A549 (cell line): ENCODE measurements around the gene PLIN3. TPM values are rescaled to one million over a fixed set of nuclear protein-coding genes. Genes with fewer than 3 reads are reported as not detected.

Source experiments
- ATAC-seq, 2 experiments: fragments of 200-7000 bp in 1 of 2; fragments of >200 bp in 1 of 2; cut with Nextera tagmentation in 1 of 2; cut with Tn5 transposase in 1 of 2; 3 replicates each; pipeline versions ENCODE4 v1.8.0 to v1.9.1; 2018 to 2020; ENCODE audit warnings: mild to moderate bottlenecking in 1 of 2, moderate library complexity in 1 of 2
- CTCF ChIA-PET: fragments of 300-600 bp; sonication (Branson Sonifier 250); formaldehyde crosslinking; extraction: SDS; loops from one replicate; lab custom pipeline; 2021; ENCODE audit warnings: antibody characterized with exemption, inconsistent platforms; lab: Yijun Ruan, JAX
- POLR2A ChIA-PET: fragments of 350-600 bp; formaldehyde crosslinking; extraction: SDS; loops from one replicate; lab custom pipeline; 2021; ENCODE audit warnings: antibody characterized with exemption, inconsistent platforms; lab: Yijun Ruan, JAX
- DNase-seq, 2 experiments: peaks; one replicate each; pipeline versions ENCODE4 v3.0.0 to v3.0.0-alpha.2; 2011 to 2016; ENCODE audit warnings: low read depth in 1 of 2, low spot score in 1 of 2
- FAIRE-seq: peaks from 2 replicates; lab custom pipeline; 2011; peaks lifted over from hg19 to GRCh38; lab: Jason Lieb, UNC
- H3K27ac ChIP-seq, 2 experiments: fragments of >200 bp; sonication (Bioruptor Twin); formaldehyde crosslinking; 3 replicates each; pipeline ENCODE4 v1.5.1; 2016 to 2017
- H3K4me1 ChIP-seq: fragments of >200 bp; sonication (Bioruptor Twin); formaldehyde crosslinking; 3 replicates; pipeline ENCODE4 v1.6.1; 2016
- H3K4me2 ChIP-seq: fragments of >200 bp; sonication (Bioruptor Twin); formaldehyde crosslinking; 3 replicates; pipeline ENCODE4 v1.6.1; 2016
- H3K4me3 ChIP-seq: fragments of >200 bp; sonication (Bioruptor Twin); formaldehyde crosslinking; 3 replicates; pipeline ENCODE4 v1.5.1; 2016
- H3K9me3 ChIP-seq: fragments of >200 bp; sonication (Bioruptor Twin); formaldehyde crosslinking; 3 replicates; pipeline ENCODE4 v1.6.1; 2016
- BCL3 ChIP-seq: fragments of >200 bp; sonication (Bioruptor Twin); formaldehyde crosslinking; IDR thresholded peaks from 3 replicates; pipeline ENCODE4 v1.6.1; 2016
- CBX2 ChIP-seq: fragments of 200-600 bp; sonication (generic); IDR thresholded peaks from 2 replicates; pipeline ENCODE4 v1.6.1; 2016; ENCODE audit warnings: low read depth, mild to moderate bottlenecking, borderline replicate concordance
- CEBPB ChIP-seq, 2 experiments: fragments of >200 bp in 1 of 2; sonication (Bioruptor Twin) in 1 of 2; formaldehyde crosslinking in 1 of 2; IDR thresholded peaks; 2 replicates each; pipeline ENCODE4 v1.6.1; 2012 to 2016
- E2F6 ChIP-seq: IDR thresholded peaks from 2 replicates; pipeline ENCODE4 v1.6.1; 2012; ENCODE audit warnings: low read depth, borderline replicate concordance
- EHF ChIP-seq: fragments of 250-450 bp; sonication (Bioruptor Pico); IDR thresholded peaks from 2 replicates; pipeline ENCODE4 v1.5.0; 2020; ENCODE audit warnings: mild to moderate bottlenecking
- ELK1 ChIP-seq: fragments of 150-350 bp; IDR thresholded peaks from 2 replicates; pipeline ENCODE4 v1.6.1; 2014; ENCODE audit warnings: low read depth, mild to moderate bottlenecking, low read length
- FOSL2 ChIP-seq, 2 experiments: fragments of 450-650 bp in 1 of 2; fragments of >200 bp in 1 of 2; sonication (Bioruptor Twin) in 1 of 2; formaldehyde crosslinking; IDR thresholded peaks; 2 replicates each; pipeline versions ENCODE4 v1.5.0 to v1.6.1; 2016 to 2020; ENCODE audit warnings: mild to moderate bottlenecking in 1 of 2, moderate library complexity in 1 of 2
- GATA3 ChIP-seq: IDR thresholded peaks from 2 replicates; pipeline ENCODE4 v1.6.1; 2012; ENCODE audit warnings: borderline replicate concordance
- HDAC2 ChIP-seq: fragments of 200-600 bp; sonication (generic); IDR thresholded peaks from 2 replicates; pipeline ENCODE4 v1.6.1; 2016
- HES2 ChIP-seq: fragments of >200 bp; sonication (Bioruptor Twin); formaldehyde crosslinking; IDR thresholded peaks from 2 replicates; pipeline ENCODE4 v1.6.1; 2016
- HOXA7 ChIP-seq: fragments of 250-450 bp; sonication (Bioruptor Pico); IDR thresholded peaks from 2 replicates; pipeline ENCODE4 v1.5.0; 2020; ENCODE audit warnings: mild to moderate bottlenecking, moderate library complexity
- HOXB13 ChIP-seq: fragments of 250-450 bp; sonication (Bioruptor Pico); IDR thresholded peaks from 2 replicates; pipeline ENCODE4 v1.5.0; 2020; ENCODE audit warnings: low read depth, mild to moderate bottlenecking, moderate library complexity
- KDM5A ChIP-seq: fragments of 200-600 bp; sonication (generic); IDR thresholded peaks from 2 replicates; pipeline ENCODE4 v1.6.1; 2016; ENCODE audit warnings: antibody characterized with exemption, mild to moderate bottlenecking
- MAX ChIP-seq: IDR thresholded peaks from 2 replicates; pipeline ENCODE4 v1.6.1; 2012
- MAZ ChIP-seq: fragments of 150-350 bp; IDR thresholded peaks from 2 replicates; pipeline ENCODE4 v1.6.1; 2014; ENCODE audit warnings: antibody characterized with exemption, low read depth, low read length, borderline replicate concordance
- NFE2L2 ChIP-seq: fragments of 150-350 bp; conservative IDR thresholded peaks from 2 replicates; pipeline ENCODE4 v1.6.1; 2014; ENCODE audit warnings: low read length
- PBX3 ChIP-seq: IDR thresholded peaks from 2 replicates; pipeline ENCODE4 v1.6.1; 2012
- TFCP2L1 ChIP-seq: fragments of 250-450 bp; sonication (Bioruptor Pico); IDR thresholded peaks from 2 replicates; pipeline ENCODE4 v1.5.0; 2021; ENCODE audit warnings: mild to moderate bottlenecking
- TP53 ChIP-seq: fragments of 250-450 bp; sonication (Bioruptor Pico); IDR thresholded peaks from 2 replicates; pipeline ENCODE4 v1.5.0; 2021; ENCODE audit warnings: mild to moderate bottlenecking, moderate library complexity
- ZFP36 ChIP-seq: fragments of 450-650 bp; IDR thresholded peaks from 2 replicates; pipeline ENCODE4 v1.6.1; 2014; ENCODE audit warnings: borderline replicate concordance; ENCODE audit not compliant: partially characterized antibody
- ZSCAN20 ChIP-seq: fragments of 250-450 bp; sonication (Bioruptor Pico); IDR thresholded peaks from 2 replicates; pipeline ENCODE4 v1.8.0; 2022; ENCODE audit warnings: mild to moderate bottlenecking, moderate library complexity
- WGBS: methylation state at CpG from one replicate; pipeline ENCODE4 v1.1.6; 2017; ENCODE audit errors: missing lambda C conversion rate; 5-methylcytosine and 5-hydroxymethylcytosine counted together
- polyA plus RNA-seq, 4 experiments: library from polyadenylated mRNA; depleted of rRNA in 3 of 4; stranded (reverse); fragments of >200 nt; fragmentation: RNase III in 1 of 4; extraction: RNeasy Plus Mini Kit Qiagen cat#74134 plus additional on column Dnase treatment in 1 of 4; gene quantifications; 2 replicates in 3 of 4; 3 replicates in 1 of 4; pipeline ENCODE4 v1.2.3, GENCODE V29; 2011 to 2017

The PLIN3 gene
- polyA plus RNA-seq, 2 of the 4 experiments (the other 2 are of a cell fraction), result 30.1 to 84.3 TPM

- peak; percentile 81 for TF ChIP-seq MAX
- TF ChIP-seq, all 56 proteins: peak for 12
These were observed 44.6 kb upstream of the PLIN3 start (continued) for GRCh38 chr19:4911786-4912672.

- no peak for FAIRE-seq
- WGBS, result 36% methylated on average over 14 of the region's 15 CpGs
- peaks cover 54% of the 10 kb centered on the region for H3K4me1 ChIP-seq
- CTCF ChIA-PET, result interaction anchor here (0.6 to 8.1 kb wide), 27 partner anchors 9 to 178 kb away, joined by 3 to 170 read pairs (median 5); partner anchors contain the start of genes ARRDC5, FEM1A, PLIN3 and TICAM1
- no peak for DNase-seq
- peak overlapping the region; percentile 85 for H3K4me3 ChIP-seq
- ATAC-seq, result no peak
- TF ChIP-seq E2F6 (no peak), ZSCAN20 (no peak), HDAC2 (no peak), GATA3 (no peak), HES2 (no peak), CBX2 (no peak), FOSL2 (IDR thresholded peaks at IDR 0.05) (no peak), FOSL2 (CRISPR knock-in tag; IDR thresholded peaks at IDR 0.05) (no peak), NFE2L2 (no peak), MAZ (no peak), BCL3 (no peak), TP53 (no peak), PBX3 (no peak), EHF (no peak), CEBPB (IDR thresholded peaks at IDR 0.05) (no peak), KDM5A (no peak), HOXB13 (CRISPR knock-in tag) (no peak), HOXA7 (CRISPR knock-in tag) (no peak), ZFP36 (no peak), ELK1 (no peak), TFCP2L1 (CRISPR knock-in tag) (no peak)
- H3K27ac ChIP-seq, result peak overlapping the region; percentile 93 to 95
- H3K9me3 ChIP-seq, result no peaks in the 10 kb centered on the region
- POLR2A ChIA-PET, result interaction anchor here (0.6 to 2.0 kb wide), 9 partner anchors 32 to 657 kb away, joined by 3 to 13 read pairs (median 8); partner anchors contain the start of genes KDM4B and PLIN3
- peak overlapping the region; percentile 84 for H3K4me2 ChIP-seq
These were observed 43.8 kb upstream of the PLIN3 start for GRCh38 chr19:4911314-4911713.
